GM23338 (cell line): ENCODE data around the gene ZNF331. TPM values are rescaled to one million over a fixed set of nuclear protein-coding genes. Genes with fewer than 3 reads are reported as not detected.

Experiments
- ATAC-seq: fragments of 200-7000 bp; cut with Tn5 transposase; 3 replicates; pipeline ENCODE4 v1.9.1; 2020
- DNase-seq: peaks from one replicate; pipeline ENCODE4 v3.0.0-alpha.2; 2015; ENCODE audit warnings: low spot score
- H2AFZ ChIP-seq: fragments of 200-600 bp; sonication (generic); 2 replicates; pipeline ENCODE4 v1.8.0; 2016; ENCODE audit warnings: antibody characterized with exemption, mild to moderate bottlenecking, moderate library complexity
- H3F3A ChIP-seq: fragments of 200-600 bp; sonication (generic); replicated peaks from 2 replicates; pipeline ENCODE4 v1.8.0; 2017; ENCODE audit warnings: antibody characterized with exemption, mixed run types, low read depth
- H3K27ac ChIP-seq: fragments of 200-600 bp; sonication (generic); 2 replicates; pipeline ENCODE4 v1.6.1; 2016; ENCODE audit warnings: low read depth
- H3K27me3 ChIP-seq: fragments of 200-600 bp; sonication (generic); 2 replicates; pipeline ENCODE4 v1.8.0; 2016; ENCODE audit warnings: mild to moderate bottlenecking, mixed run types, moderate library complexity; ENCODE audit not compliant: insufficient read depth
- H3K36me3 ChIP-seq: fragments of 200-600 bp; sonication (generic); 2 replicates; pipeline ENCODE4 v1.8.0; 2016; ENCODE audit warnings: mild to moderate bottlenecking; ENCODE audit not compliant: insufficient read depth
- H3K4me1 ChIP-seq: fragments of 200-600 bp; sonication (generic); 2 replicates; pipeline ENCODE4 v1.8.0; 2016; ENCODE audit warnings: mild to moderate bottlenecking, moderate library complexity; ENCODE audit not compliant: insufficient read depth
- H3K4me2 ChIP-seq: fragments of 200-600 bp; sonication (generic); 2 replicates; pipeline ENCODE4 v1.7.1; 2017; ENCODE audit warnings: mixed run types
- H3K4me3 ChIP-seq: fragments of 200-600 bp; sonication (generic); 2 replicates; pipeline ENCODE4 v1.6.1; 2016; ENCODE audit warnings: mixed run types
- H3K79me2 ChIP-seq: fragments of 200-600 bp; sonication (generic); replicated peaks from 2 replicates; pipeline ENCODE4 v1.8.0; 2017; ENCODE audit warnings: mild to moderate bottlenecking; ENCODE audit not compliant: insufficient read depth
- H3K9me2 ChIP-seq: fragments of 200-600 bp; sonication (generic); 2 replicates; pipeline ENCODE4 v1.8.0; 2017; ENCODE audit not compliant: insufficient read depth
- H4K20me1 ChIP-seq: fragments of 200-600 bp; sonication (generic); replicated peaks from 2 replicates; pipeline ENCODE4 v1.8.0; 2017; ENCODE audit warnings: mild to moderate bottlenecking; ENCODE audit not compliant: insufficient read depth
- H3K27ac Mint-ChIP-seq: 2 replicates; pipeline ENCODE4 v1.8.0; 2020; ENCODE audit warnings: inconsistent platforms, mild to moderate bottlenecking, moderate library complexity, mixed read lengths
- H3K27me3 Mint-ChIP-seq: 3 replicates; pipeline ENCODE4 v1.8.0; 2022; ENCODE audit warnings: low read depth, mild to moderate bottlenecking, moderate library complexity, mixed read lengths, inconsistent platforms; ENCODE audit not compliant: insufficient read depth, poor library complexity
- H3K36me3 Mint-ChIP-seq: 3 replicates; pipeline ENCODE4 v1.8.0; 2021; ENCODE audit warnings: low read depth, mild to moderate bottlenecking, inconsistent platforms, moderate library complexity, mixed read lengths
- H3K4me1 Mint-ChIP-seq: 3 replicates; pipeline ENCODE4 v1.8.0; 2020; ENCODE audit warnings: mild to moderate bottlenecking, inconsistent platforms, mixed read lengths
- H3K4me3 Mint-ChIP-seq: 3 replicates; pipeline ENCODE4 v1.8.0; 2021; ENCODE audit warnings: moderate library complexity, mild to moderate bottlenecking, inconsistent platforms, mixed read lengths
- H3K9me3 Mint-ChIP-seq: 3 replicates; pipeline ENCODE4 v1.8.0; 2020; ENCODE audit warnings: moderate library complexity, mild to moderate bottlenecking, inconsistent platforms, mixed read lengths
- CREB1 ChIP-seq: fragments of 250-450 bp; sonication (Bioruptor Pico); IDR thresholded peaks from 2 replicates; pipeline ENCODE4 v1.5.0; 2020; ENCODE audit warnings: low read depth, mild to moderate bottlenecking, moderate library complexity
- EZH2 ChIP-seq: fragments of 200-600 bp; sonication (generic); IDR thresholded peaks from one replicate; pipeline ENCODE4 v1.8.0; 2017; ENCODE audit warnings: antibody characterized with exemption, mild to moderate bottlenecking, low read depth; ENCODE audit not compliant: unreplicated experiment
- EZH2phosphoT487 ChIP-seq: fragments of 200-600 bp; sonication (generic); IDR thresholded peaks from one replicate; pipeline ENCODE4 v1.8.1; 2018; ENCODE audit warnings: antibody characterized with exemption; ENCODE audit not compliant: unreplicated experiment
- JUNB ChIP-seq: IDR thresholded peaks from one replicate; pipeline ENCODE4 v1.6.1; 2016; ENCODE audit warnings: antibody characterized with exemption; ENCODE audit not compliant: unreplicated experiment
- NANOG ChIP-seq: IDR thresholded peaks from 2 replicates; pipeline ENCODE4 v1.6.1; 2016; ENCODE audit warnings: antibody characterized with exemption, borderline replicate concordance
- POLR2AphosphoS5 ChIP-seq: IDR thresholded peaks from 2 replicates; pipeline ENCODE4 v1.6.1; 2016; ENCODE audit warnings: antibody characterized with exemption, low read depth
- STAT1 ChIP-seq: IDR thresholded peaks from one replicate; pipeline ENCODE4 v1.6.1; 2016; ENCODE audit warnings: antibody characterized with exemption; ENCODE audit not compliant: unreplicated experiment
- ZNF114 ChIP-seq: fragments of 250-450 bp; sonication (Bioruptor Pico); IDR thresholded peaks from 2 replicates; pipeline ENCODE4 v1.5.0; 2020; ENCODE audit warnings: mild to moderate bottlenecking, moderate library complexity
- ZNF331 ChIP-seq: fragments of 250-450 bp; sonication (Bioruptor Pico); IDR thresholded peaks from 2 replicates; pipeline ENCODE4 v1.5.0; 2020; ENCODE audit warnings: low read depth, mild to moderate bottlenecking, moderate library complexity
- polyA plus RNA-seq: library from polyadenylated mRNA; unstranded; fragments of >200 nt; fragmentation: Nextera tagmentation; extraction: Ambion mirVana; gene quantifications from 2 replicates; pipeline ENCODE4 v1.2.1, GENCODE V29; 2016
- total RNA-seq: library from RNA; depleted of rRNA; stranded (reverse); fragments of >200 nt; shearing (Covaris generic); gene quantifications from 2 replicates; pipeline ENCODE4 v1.2.3, GENCODE V29; 2014
- TF ChIP-seq, protein P1 (sequence below): fragments of 250-450 bp; sonication (Bioruptor Pico); IDR thresholded peaks from 2 replicates; pipeline ENCODE4 v1.5.0; 2020; ENCODE audit warnings: mild to moderate bottlenecking, moderate library complexity
- TF ChIP-seq, protein P2 (sequence below), 2 experiments: fragments of 200-600 bp in 1 of 2; sonication (generic) in 1 of 2; conservative IDR thresholded peaks; 2 replicates each; pipeline versions ENCODE4 v1.5.1 to v1.6.1; 2016 to 2017; ENCODE audit warnings: antibody characterized with exemption in 2 of 2, low read depth in 2 of 2, mild to moderate bottlenecking in 2 of 2, moderate library complexity in 1 of 2
- TF ChIP-seq, protein P3 (sequence below): IDR thresholded peaks from 2 replicates; pipeline ENCODE4 v1.6.1; 2016; ENCODE audit warnings: antibody characterized with exemption
- TF ChIP-seq, protein P4 (sequence below): IDR thresholded peaks from one replicate; pipeline ENCODE4 v1.6.1; 2018; ENCODE audit warnings: antibody characterized with exemption; ENCODE audit not compliant: unreplicated experiment

The ZNF331 gene
- total and polyA plus RNA-seq, 2 experiments from 2014 or later: 36.2 to 46.5 TPM

DNA sequence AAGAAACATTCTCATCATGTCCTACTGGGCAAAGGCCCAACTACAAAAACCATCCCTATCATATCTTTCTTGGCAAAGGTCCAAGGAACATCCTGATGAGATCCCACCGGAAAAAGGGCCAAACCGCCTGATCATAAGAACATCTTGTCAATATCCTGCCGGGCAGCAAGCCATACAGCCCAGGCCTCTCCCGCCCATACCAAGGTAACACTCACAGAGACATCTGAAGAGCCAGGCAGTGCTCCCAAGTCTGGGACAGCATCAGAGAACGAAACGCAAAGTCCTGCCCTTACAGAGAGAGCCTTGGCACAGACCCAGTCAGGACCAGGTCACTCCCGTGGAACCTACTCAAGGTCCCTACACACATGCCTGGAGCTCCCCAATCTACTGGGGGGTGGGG lies 18.5 kb upstream of the ZNF331 start:
- H3K27me3 ChIP-seq: no peaks in the 10 kb centered on the region
- 0 out of 2 replicates have a peak, but pooled peaks cover 7% of the 10 kb centered on the region for H3K9me2 ChIP-seq
- H2AFZ ChIP-seq: no peak overlapping the region
- Mint-ChIP-seq H3K9me3 (peaks cover 4% of the 10 kb centered on the region; the same call in 2 of the 3 replicates), H3K36me3 (peaks cover 34% of the 10 kb centered on the region), H3K4me3 (no peak overlapping the region), H3K27ac (no peak overlapping the region), H3K4me1 (peaks cover 9% of the 10 kb centered on the region), H3K27me3 (peaks cover 6% of the 10 kb centered on the region)
- peaks cover 8% of the 10 kb centered on the region for H3K36me3 ChIP-seq
- H3K27ac ChIP-seq: no peak overlapping the region
- H3K79me2 ChIP-seq: peaks cover 35% of the 10 kb centered on the region
- peaks cover 15% of the 10 kb centered on the region; the same call in 1 of the 2 replicates for H3K4me1 ChIP-seq
- DNase-seq (no peak), ATAC-seq (no peak)
- no peaks in the 10 kb centered on the region for H4K20me1 ChIP-seq
- H3F3A ChIP-seq: peaks cover 13% of the 10 kb centered on the region; the same call in 1 of the 2 replicates
- TF ChIP-seq ZNF331 (CRISPR knock-in tag) (no peak), EZH2phosphoT487 (no peak), JUNB (no peak), EZH2 (no peak), ZNF114 (CRISPR knock-in tag) (no peak), STAT1 (no peak), CREB1 (no peak), POLR2AphosphoS5 (no peak), NANOG (no peak)
- TF ChIP-seq, protein P1, sequence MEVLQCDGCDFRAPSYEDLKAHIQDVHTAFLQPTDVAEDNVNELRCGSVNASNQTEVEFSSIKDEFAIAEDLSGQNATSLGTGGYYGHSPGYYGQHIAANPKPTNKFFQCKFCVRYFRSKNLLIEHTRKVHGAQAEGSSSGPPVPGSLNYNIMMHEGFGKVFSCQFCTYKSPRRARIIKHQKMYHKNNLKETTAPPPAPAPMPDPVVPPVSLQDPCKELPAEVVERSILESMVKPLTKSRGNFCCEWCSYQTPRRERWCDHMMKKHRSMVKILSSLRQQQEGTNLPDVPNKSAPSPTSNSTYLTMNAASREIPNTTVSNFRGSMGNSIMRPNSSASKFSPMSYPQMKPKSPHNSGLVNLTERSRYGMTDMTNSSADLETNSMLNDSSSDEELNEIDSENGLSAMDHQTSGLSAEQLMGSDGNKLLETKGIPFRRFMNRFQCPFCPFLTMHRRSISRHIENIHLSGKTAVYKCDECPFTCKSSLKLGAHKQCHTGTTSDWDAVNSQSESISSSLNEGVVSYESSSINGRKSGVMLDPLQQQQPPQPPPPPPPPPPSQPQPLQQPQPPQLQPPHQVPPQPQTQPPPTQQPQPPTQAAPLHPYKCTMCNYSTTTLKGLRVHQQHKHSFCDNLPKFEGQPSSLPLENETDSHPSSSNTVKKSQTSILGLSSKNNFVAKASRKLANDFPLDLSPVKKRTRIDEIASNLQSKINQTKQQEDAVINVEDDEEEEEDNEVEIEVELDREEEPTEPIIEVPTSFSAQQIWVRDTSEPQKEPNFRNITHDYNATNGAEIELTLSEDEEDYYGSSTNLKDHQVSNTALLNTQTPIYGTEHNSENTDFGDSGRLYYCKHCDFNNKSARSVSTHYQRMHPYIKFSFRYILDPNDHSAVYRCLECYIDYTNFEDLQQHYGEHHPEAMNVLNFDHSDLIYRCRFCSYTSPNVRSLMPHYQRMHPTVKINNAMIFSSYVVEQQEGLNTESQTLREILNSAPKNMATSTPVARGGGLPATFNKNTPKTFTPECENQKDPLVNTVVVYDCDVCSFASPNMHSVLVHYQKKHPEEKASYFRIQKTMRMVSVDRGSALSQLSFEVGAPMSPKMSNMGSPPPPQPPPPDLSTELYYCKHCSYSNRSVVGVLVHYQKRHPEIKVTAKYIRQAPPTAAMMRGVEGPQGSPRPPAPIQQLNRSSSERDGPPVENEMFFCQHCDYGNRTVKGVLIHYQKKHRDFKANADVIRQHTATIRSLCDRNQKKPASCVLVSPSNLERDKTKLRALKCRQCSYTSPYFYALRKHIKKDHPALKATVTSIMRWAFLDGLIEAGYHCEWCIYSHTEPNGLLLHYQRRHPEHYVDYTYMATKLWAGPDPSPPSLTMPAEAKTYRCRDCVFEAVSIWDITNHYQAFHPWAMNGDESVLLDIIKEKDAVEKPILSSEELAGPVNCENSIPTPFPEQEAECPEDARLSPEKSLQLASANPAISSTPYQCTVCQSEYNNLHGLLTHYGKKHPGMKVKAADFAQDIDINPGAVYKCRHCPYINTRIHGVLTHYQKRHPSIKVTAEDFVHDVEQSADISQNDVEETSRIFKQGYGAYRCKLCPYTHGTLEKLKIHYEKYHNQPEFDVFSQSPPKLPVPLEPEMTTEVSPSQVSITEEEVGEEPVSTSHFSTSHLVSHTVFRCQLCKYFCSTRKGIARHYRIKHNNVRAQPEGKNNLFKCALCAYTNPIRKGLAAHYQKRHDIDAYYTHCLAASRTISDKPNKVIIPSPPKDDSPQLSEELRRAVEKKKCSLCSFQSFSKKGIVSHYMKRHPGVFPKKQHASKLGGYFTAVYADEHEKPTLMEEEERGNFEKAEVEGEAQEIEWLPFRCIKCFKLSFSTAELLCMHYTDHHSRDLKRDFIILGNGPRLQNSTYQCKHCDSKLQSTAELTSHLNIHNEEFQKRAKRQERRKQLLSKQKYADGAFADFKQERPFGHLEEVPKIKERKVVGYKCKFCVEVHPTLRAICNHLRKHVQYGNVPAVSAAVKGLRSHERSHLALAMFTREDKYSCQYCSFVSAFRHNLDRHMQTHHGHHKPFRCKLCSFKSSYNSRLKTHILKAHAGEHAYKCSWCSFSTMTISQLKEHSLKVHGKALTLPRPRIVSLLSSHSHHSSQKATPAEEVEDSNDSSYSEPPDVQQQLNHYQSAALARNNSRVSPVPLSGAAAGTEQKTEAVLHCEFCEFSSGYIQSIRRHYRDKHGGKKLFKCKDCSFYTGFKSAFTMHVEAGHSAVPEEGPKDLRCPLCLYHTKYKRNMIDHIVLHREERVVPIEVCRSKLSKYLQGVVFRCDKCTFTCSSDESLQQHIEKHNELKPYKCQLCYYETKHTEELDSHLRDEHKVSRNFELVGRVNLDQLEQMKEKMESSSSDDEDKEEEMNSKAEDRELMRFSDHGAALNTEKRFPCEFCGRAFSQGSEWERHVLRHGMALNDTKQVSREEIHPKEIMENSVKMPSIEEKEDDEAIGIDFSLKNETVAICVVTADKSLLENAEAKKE (CRISPR knock-in tag): no peak
- TF ChIP-seq, protein P2, sequence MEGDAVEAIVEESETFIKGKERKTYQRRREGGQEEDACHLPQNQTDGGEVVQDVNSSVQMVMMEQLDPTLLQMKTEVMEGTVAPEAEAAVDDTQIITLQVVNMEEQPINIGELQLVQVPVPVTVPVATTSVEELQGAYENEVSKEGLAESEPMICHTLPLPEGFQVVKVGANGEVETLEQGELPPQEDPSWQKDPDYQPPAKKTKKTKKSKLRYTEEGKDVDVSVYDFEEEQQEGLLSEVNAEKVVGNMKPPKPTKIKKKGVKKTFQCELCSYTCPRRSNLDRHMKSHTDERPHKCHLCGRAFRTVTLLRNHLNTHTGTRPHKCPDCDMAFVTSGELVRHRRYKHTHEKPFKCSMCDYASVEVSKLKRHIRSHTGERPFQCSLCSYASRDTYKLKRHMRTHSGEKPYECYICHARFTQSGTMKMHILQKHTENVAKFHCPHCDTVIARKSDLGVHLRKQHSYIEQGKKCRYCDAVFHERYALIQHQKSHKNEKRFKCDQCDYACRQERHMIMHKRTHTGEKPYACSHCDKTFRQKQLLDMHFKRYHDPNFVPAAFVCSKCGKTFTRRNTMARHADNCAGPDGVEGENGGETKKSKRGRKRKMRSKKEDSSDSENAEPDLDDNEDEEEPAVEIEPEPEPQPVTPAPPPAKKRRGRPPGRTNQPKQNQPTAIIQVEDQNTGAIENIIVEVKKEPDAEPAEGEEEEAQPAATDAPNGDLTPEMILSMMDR (conservative IDR thresholded peaks at IDR 0.05; ENCODE audit: low read depth in 2 of 2): no peak
- TF ChIP-seq, protein P3, sequence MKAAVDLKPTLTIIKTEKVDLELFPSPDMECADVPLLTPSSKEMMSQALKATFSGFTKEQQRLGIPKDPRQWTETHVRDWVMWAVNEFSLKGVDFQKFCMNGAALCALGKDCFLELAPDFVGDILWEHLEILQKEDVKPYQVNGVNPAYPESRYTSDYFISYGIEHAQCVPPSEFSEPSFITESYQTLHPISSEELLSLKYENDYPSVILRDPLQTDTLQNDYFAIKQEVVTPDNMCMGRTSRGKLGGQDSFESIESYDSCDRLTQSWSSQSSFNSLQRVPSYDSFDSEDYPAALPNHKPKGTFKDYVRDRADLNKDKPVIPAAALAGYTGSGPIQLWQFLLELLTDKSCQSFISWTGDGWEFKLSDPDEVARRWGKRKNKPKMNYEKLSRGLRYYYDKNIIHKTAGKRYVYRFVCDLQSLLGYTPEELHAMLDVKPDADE: no peak
- TF ChIP-seq, protein P4, sequence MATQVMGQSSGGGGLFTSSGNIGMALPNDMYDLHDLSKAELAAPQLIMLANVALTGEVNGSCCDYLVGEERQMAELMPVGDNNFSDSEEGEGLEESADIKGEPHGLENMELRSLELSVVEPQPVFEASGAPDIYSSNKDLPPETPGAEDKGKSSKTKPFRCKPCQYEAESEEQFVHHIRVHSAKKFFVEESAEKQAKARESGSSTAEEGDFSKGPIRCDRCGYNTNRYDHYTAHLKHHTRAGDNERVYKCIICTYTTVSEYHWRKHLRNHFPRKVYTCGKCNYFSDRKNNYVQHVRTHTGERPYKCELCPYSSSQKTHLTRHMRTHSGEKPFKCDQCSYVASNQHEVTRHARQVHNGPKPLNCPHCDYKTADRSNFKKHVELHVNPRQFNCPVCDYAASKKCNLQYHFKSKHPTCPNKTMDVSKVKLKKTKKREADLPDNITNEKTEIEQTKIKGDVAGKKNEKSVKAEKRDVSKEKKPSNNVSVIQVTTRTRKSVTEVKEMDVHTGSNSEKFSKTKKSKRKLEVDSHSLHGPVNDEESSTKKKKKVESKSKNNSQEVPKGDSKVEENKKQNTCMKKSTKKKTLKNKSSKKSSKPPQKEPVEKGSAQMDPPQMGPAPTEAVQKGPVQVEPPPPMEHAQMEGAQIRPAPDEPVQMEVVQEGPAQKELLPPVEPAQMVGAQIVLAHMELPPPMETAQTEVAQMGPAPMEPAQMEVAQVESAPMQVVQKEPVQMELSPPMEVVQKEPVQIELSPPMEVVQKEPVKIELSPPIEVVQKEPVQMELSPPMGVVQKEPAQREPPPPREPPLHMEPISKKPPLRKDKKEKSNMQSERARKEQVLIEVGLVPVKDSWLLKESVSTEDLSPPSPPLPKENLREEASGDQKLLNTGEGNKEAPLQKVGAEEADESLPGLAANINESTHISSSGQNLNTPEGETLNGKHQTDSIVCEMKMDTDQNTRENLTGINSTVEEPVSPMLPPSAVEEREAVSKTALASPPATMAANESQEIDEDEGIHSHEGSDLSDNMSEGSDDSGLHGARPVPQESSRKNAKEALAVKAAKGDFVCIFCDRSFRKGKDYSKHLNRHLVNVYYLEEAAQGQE: no peak
- H3K4me2 ChIP-seq: no peak overlapping the region
- H3K4me3 ChIP-seq: no peak overlapping the region
